Stimulated activated naive CD4-positive, alpha-beta T cell treated with Interleukin-2 at 50 U/mL for 16 hours (primary cell): ENCODE results near the gene NRP2.

Experiments used
- DNase-seq: peaks from one replicate; lab custom pipeline; 2025; lab: John Stamatoyannopoulos, UW

NRP2 gene

GRCh38 chr2:205733082-205733481, 50.8 kb downstream of the NRP2 start:
- no peak for DNase-seq

DNA sequence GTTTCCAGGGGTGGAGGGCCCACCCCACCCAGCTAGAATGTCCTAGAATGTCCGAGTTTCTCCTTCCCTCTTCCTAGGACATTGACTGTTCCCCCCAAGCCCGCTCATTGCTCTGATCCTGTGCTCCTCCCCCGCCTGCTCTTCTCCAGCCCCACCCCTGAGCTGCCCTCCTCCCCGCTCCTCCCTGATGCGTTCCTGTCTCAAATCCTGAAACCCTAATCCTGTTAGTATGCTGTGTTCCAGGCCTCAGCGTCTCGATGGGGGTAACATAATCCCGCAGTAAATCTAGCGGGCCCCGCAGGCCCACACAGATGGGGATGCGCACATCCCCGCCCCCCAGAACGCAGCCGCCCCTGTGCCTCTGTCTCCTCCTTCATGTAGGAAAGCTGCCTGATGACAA, 51.3 kb downstream of the NRP2 start:
- DNase-seq = no peak

DNA sequence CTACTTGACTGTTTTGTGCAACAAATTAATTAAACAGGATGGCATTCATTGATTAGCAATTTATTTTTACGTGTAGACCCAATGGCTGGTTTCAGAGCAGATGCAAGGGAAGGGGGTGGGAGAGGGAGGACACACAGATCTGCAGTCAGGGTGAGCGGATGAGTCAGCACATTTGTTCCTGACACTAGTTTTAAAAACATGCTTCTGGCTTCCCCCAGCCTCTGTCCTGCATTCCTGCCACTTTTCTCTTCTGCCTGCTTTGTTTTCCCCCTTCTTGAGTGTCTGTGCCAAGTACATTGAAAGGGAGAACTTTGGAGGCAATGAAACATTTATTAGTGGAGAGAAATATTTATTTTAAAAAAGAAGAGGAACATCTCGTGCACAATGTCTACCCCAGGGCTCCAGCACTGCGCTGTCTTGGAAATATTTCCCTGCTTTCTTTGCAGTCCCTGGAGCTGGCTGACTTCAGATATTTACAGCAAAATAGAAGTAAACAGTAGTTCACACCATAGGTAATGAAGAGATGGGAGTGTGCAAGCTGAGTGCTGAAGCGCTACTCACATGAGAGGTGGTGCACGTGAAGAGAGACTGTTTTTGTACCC, 52.2 kb downstream of the NRP2 start:
- no peak for DNase-seq

DNA sequence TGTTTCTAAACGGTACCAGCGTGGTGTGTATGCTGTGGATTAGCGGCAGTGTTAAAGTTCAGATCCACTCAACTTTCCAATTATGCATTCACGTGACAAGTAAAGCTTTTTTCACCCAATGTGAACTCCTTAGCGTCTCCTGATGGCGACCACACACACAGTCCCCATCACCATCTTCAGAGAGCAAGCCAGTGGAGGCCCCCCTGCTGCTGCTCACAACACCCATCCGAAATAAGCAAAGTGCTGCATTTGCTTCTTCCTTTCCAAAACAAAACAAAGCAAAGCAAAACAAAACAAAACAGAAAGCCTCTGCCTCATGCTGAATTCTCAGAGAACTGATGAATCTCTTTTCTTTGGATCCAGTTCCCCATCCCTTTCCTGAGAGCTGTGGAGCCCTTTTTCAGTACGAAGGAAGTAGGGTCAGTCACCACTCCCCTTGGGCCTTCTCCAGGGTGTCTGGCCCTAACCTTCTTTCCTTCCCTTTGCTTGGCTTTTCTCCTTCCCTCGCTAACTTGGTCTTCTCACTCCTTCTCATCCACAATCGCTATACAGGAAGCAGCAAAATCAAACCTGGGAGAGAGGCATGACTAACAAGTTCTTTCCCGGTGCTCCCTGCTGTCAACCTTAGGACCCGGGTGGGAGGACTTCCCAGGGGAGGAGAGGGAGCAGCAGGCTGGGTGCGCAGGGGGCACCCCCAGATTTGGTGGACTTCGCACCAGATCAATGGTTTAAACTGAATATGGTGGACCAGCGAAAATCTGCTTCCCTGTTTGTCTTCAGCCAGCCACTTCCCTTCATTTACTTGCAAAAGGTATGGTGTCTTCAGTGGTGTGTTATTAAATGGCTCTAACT, 56.0 kb downstream of the NRP2 start:
- no peak for DNase-seq

GRCh38 chr2:205739620-205740019, 57.3 kb downstream of the NRP2 start:
- DNase-seq = no peak

DNA sequence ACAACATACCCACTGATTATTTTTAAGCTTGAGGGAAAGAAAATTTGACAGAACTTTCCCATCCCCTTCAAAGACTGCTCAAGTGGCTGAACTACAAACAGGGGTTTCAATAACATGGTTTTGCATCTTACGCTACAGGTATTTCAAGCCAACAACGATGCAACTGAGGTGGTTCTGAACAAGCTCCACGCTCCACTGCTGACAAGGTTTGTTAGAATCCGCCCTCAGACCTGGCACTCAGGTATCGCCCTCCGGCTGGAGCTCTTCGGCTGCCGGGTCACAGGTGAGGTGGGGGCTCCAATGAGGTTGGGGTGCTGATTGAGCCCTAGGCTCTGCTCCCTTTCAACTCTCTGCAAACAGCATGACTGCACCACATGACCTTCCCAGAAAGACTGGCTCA, 58.1 kb downstream of the NRP2 start:
- DNase-seq = no peak

GRCh38 chr2:205741256-205741978, 59.1 kb downstream of the NRP2 start:
- DNase-seq = no peak

DNA sequence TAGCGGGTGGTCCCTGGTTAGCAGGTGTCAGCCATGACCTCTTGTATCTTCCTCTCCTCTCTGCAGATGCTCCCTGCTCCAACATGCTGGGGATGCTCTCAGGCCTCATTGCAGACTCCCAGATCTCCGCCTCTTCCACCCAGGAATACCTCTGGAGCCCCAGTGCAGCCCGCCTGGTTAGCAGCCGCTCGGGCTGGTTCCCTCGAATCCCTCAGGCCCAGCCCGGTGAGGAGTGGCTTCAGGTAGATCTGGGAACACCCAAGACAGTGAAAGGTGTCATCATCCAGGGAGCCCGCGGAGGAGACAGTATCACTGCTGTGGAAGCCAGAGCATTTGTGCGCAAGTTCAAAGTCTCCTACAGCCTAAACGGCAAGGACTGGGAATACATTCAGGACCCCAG, 60.8 kb downstream of the NRP2 start:
- no peak for DNase-seq

DNA sequence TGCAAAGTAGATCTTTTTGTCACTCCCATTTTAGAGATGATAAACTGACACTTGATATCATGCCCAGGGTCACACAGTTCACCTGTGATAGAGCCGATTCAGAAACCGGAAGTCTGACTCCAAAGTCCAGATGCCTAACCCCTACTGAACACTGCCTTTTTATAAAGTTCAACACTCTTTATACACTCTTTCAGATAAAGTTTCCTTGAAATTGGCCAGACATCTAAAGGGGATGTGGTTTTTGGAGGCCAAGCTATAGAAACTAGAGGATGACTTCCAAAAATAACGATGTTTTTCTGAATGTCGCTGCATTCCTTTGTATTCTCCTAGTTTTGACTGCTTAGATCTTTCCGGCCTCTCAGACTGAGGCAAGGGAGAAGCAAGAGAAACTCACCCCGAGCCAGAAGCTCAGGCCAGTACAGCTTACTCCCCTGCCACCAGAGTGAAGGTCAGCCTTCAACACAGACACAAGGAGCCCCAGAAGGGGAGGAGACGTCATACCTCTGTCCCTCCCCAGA, 61.8 kb downstream of the NRP2 start:
- no peak for DNase-seq

DNA sequence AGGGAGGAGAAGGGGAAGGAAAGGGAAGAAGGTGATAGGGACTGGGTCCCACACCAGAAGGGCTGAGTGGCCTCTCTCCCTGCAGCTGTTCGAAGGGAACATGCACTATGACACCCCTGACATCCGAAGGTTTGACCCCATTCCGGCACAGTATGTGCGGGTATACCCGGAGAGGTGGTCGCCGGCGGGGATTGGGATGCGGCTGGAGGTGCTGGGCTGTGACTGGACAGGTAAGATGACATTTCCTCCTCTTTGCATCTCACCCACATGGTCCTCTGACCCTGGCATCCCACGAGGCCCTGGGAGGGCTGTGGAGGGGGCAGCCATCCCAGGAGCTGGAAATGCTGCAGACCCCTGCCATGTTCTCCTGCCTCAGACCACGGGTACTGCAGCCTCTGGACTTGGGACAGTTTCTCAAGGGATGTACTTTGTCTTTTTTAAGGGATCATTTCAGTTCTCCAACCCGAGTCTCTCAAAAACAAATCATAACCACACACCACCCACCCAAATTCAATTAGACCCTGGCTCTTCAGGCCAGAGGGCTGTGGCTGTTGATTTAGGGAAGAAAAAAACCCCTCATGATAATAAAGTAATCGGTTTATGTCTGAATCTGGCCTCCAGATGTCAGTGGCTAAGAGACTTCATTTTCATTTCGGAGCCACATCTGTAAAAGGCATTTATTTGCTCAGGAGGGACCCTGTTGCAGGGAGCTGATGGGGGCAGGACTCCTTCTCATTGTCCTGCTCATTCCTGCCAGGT, 63.5 kb downstream of the NRP2 start:
- no peak for DNase-seq

DNA sequence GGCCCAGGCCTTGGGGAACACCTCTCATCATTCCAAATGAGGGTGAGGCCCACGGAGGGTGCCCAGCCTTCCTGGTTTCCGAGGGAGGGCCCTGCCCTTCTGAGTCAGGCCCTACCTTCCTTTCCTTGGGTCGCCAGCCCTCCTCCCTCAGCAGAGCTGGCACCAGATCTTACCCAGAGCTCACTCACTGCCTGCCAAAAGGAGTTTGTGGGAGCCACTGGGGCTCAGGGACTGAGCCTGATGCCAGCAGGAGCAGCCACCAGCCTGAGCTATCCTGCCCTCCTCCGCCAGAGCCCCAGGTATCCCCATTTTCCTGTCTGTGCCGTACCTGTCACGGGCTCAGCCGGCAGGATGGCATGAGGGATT, 64.1 kb downstream of the NRP2 start:
- no peak for DNase-seq

GRCh38 chr2:205747829-205748386, 65.6 kb downstream of the NRP2 start:
- DNase-seq = no peak

GRCh38 chr2:205748639-205749038, 66.3 kb downstream of the NRP2 start:
- no peak for DNase-seq

- DNase-seq = no peak
These were observed 66.8 kb downstream of the NRP2 start for GRCh38 chr2:205749078-205749477.

DNA sequence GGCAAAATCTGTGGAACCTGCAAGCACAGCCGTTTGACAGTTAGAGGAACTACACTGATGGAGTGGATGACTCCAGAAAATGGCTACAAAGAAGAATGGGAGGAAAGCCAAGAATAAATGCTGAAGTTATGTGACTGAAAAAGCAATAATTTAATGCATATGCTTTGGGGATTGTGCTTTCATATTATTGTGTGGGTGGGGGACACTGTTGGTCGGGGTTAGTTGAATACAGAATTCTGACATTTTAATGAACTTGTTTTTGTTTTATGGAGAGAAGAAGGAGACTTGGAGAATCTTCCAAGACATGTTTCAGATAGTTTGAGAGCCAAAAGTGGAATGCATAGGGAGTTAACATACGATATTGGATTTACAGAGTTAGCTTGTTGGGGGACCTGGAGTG, 68.5 kb downstream of the NRP2 start:
- DNase-seq = no peak

GRCh38 chr2:205751569-205752031, 69.3 kb downstream of the NRP2 start:
- no peak for DNase-seq

- DNase-seq = no peak
These were observed 70.1 kb downstream of the NRP2 start for GRCh38 chr2:205752296-205752820.

- DNase-seq = no peak
These were observed 70.6 kb downstream of the NRP2 start for GRCh38 chr2:205752924-205753323.

DNA sequence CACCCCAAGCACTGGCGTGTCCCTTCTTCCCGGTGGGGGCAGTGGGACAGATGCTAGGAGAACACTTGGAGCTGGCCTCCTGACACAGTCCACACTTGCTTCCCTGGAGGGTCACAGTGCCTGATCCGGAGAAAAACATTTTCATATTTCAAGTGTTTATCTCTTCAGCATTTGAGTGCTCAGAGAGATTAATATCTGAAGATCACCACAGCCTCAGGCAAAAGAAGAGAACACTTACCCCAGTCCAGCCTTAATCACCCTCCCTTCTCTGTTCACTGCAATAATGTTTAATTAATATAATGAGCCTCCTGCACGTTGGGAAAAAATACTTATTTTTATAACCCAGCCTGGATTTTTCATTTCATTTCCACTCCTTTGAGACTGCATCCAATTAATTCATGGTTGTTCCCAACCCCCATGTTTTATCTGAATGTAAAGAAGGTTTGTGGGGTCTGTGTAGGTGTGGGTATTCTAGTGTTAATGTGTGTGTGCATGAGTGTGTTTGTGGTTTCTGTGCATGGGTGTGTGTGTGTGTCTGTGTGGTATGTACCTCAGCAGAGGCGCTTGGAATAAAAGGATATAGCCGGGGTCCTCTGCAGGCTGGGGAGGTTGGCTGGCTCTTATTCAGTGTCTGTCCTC, 72.1 kb downstream of the NRP2 start:
- no peak for DNase-seq

GRCh38 chr2:205754924-205755321, 72.6 kb downstream of the NRP2 start:
- DNase-seq = no peak

DNA sequence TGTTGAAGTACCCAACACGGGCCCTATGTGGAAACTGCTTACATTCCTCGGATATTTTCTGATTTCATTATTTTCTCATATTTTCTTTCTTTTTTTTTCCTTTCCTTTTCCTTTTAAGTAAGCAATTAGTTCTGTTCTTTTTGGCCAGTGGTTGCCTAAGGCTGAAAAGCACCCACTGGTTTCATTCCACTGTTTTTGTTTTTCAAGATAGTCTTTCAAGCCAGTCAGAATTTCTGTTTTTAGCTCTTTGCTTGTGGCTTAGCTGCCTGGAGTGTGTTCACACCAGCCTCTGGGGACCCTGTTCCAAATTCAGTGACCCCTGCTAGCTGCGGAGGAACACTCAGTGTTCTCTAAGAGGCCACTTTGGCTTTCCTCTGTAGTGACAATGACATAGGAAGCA, 73.6 kb downstream of the NRP2 start:
- no peak for DNase-seq
